ENCODE results near the gene SCUBE2.

SCUBE2 gene

DNA sequence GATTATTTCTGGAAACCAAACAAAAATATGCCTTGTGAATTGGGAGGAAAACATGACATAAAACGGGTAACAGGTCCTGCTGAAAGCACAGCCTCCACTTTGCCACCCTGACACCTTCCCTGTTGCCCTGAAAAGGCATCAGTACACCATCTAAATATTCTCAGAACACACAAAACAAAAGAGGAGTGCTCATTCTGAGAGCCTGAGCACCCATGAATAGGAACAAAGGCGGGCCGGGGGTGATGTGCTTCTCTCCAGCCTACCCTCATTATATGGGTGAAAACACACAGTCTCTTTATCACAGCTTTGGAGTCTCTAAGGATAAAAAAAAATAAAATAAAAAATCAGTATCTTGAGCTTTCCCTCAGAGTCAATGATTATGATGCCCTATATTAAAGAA, 19.7 kb downstream of the SCUBE2 start:
- Histone ChIP-seq H3K79me2 (ENCODE audit: insufficient read depth, low read depth) (no peaks in the 10 kb centered on the region), H2AFZ (ENCODE audit: low read depth) (no peak overlapping the region), H3K27ac (no peak overlapping the region), H3K27me3 (ENCODE audit: insufficient read depth, low read depth) (no peaks in the 10 kb centered on the region), H3K4me3 (IDR thresholded peaks at IDR 0.05; ENCODE audit: insufficient read depth, low read depth, low read length) (no peak overlapping the region), H3K4me2 (no peak overlapping the region), H4K20me1 (ENCODE audit: insufficient read depth) (no peaks in the 10 kb centered on the region), H3K9ac (no peak overlapping the region), H3K36me3 (ENCODE audit: insufficient read depth) (no peaks in the 10 kb centered on the region), H3K4me1 (ENCODE audit: low read depth, poor library complexity, severe bottlenecking) (no peaks in the 10 kb centered on the region)
- TF ChIP-seq, protein P1, sequence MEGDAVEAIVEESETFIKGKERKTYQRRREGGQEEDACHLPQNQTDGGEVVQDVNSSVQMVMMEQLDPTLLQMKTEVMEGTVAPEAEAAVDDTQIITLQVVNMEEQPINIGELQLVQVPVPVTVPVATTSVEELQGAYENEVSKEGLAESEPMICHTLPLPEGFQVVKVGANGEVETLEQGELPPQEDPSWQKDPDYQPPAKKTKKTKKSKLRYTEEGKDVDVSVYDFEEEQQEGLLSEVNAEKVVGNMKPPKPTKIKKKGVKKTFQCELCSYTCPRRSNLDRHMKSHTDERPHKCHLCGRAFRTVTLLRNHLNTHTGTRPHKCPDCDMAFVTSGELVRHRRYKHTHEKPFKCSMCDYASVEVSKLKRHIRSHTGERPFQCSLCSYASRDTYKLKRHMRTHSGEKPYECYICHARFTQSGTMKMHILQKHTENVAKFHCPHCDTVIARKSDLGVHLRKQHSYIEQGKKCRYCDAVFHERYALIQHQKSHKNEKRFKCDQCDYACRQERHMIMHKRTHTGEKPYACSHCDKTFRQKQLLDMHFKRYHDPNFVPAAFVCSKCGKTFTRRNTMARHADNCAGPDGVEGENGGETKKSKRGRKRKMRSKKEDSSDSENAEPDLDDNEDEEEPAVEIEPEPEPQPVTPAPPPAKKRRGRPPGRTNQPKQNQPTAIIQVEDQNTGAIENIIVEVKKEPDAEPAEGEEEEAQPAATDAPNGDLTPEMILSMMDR (conservative IDR thresholded peaks at IDR 0.05; ENCODE audit: low read depth, low read length), result no peak

DNA sequence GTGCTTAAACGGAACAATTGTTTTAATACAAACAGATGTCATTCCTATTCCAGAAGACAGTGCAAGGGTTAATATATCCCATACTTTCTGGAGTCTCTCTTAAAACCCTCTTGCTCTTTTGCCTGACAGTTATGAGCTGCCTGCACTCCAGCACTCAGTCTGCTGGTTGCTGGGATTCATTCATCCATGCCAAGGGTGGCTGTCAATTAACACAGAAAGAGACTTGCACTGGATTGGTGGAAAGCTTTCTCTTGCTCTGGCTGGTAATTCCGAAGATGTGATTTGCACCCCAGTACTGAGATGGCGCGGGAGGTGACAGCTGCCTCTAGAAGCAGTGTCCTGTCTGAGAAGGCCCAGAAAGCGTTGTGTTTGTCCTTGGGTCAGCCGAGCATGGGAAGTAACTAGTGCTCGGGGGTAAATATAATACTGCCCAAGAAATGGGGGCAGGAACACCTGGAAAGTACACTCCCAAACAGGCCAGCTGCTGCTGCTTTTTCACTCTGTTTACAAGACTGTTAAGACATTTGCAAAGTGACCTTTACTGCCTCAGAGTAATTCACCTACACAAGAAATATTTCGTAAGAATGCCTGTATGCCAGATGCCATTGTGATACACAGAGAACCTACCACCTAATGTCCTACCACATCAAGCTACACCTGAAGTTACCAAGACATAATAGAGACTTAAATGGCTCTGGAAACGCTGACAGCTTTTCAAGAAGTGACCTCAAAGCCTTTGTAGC, 20.5 kb downstream of the SCUBE2 start:
- Histone ChIP-seq H2AFZ (ENCODE audit: low read depth) (no peak overlapping the region), H3K4me2 (no peak overlapping the region), H3K27me3 (ENCODE audit: insufficient read depth, low read depth) (no peaks in the 10 kb centered on the region), H3K9ac (no peak overlapping the region), H3K36me3 (ENCODE audit: insufficient read depth) (no peaks in the 10 kb centered on the region), H3K79me2 (ENCODE audit: insufficient read depth, low read depth) (no peaks in the 10 kb centered on the region), H3K4me1 (ENCODE audit: low read depth, poor library complexity, severe bottlenecking) (no peaks in the 10 kb centered on the region), H3K4me3 (IDR thresholded peaks at IDR 0.05; ENCODE audit: insufficient read depth, low read depth, low read length) (no peak overlapping the region), H3K27ac (no peak overlapping the region), H4K20me1 (ENCODE audit: insufficient read depth) (no peaks in the 10 kb centered on the region)
- TF ChIP-seq, protein P1 (conservative IDR thresholded peaks at IDR 0.05; ENCODE audit: low read depth, low read length), result no peak

DNA sequence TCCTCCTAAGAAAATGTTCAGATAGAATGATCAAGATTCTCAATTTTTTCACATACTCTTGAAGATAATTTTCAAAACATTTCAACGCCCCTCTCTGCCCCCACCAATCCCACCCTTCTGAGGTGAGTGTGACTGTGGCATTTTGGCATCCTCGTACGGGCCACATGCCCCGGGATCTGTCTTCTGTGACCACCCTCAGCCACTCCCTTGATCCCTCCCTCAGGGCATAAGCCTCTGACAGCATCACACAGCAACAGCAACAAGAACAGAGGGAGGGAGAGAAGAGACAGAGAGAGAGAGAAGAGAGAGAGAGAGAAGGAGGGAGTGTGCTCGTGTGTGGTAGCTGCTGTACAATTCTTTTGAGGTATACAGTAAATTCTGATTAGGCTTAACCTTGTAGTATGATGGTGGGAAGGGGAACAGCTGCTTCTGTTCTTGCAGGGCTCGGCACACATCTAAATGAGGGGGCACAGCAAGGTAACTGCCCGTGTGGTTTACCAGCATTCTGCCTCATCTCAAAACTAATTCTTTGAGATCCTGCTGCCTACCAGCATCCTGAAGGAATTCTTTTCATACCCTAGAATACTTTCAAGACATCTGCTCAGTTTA, 21.4 kb downstream of the SCUBE2 start:
- no peak overlapping the region for H3K4me3 ChIP-seq (IDR thresholded peaks at IDR 0.05; ENCODE audit: insufficient read depth, low read depth, low read length)
- no peak overlapping the region for H2AFZ ChIP-seq (ENCODE audit: low read depth)
- H3K27ac ChIP-seq, result no peak overlapping the region
- TF ChIP-seq, protein P1 (conservative IDR thresholded peaks at IDR 0.05; ENCODE audit: low read depth, low read length), result no peak
- H3K4me1 ChIP-seq (ENCODE audit: low read depth, poor library complexity, severe bottlenecking), result no peaks in the 10 kb centered on the region
- no peaks in the 10 kb centered on the region; the same call in 1 of the 2 replicates for H3K27me3 ChIP-seq (ENCODE audit: insufficient read depth, low read depth)
- no peak overlapping the region for H3K9ac ChIP-seq
- H3K4me2 ChIP-seq, result no peak overlapping the region
- H3K79me2 ChIP-seq (ENCODE audit: insufficient read depth, low read depth), result no peaks in the 10 kb centered on the region
- H4K20me1 ChIP-seq (ENCODE audit: insufficient read depth), result no peaks in the 10 kb centered on the region
- H3K36me3 ChIP-seq (ENCODE audit: insufficient read depth), result no peaks in the 10 kb centered on the region

DNA sequence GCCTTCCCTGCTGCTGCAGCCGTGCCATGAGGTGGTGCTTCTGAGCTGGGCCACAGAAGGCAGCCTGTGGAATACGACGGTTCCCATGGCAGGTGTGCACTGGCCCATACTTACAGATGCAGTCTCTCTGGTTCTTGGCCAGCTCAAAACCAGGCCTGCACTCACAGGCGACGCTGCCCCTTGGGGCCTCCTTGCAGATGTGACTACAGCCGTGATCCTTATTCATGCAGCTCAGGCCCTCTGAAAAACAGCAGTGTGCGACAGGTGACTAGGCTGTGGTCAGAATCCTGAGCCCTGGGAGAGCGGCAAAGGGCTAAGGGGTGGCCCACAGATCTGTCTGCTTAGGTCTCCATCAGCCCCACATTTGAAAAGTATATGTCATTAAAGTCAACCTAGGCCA, 22.1 kb downstream of the SCUBE2 start:
- Histone ChIP-seq H3K4me1 (ENCODE audit: low read depth, poor library complexity, severe bottlenecking) (no peaks in the 10 kb centered on the region), H3K27ac (no peak overlapping the region), H3K36me3 (ENCODE audit: insufficient read depth) (no peaks in the 10 kb centered on the region), H3K27me3 (ENCODE audit: insufficient read depth, low read depth) (peaks cover 3% of the 10 kb centered on the region; the same call in 1 of the 2 replicates), H3K4me3 (IDR thresholded peaks at IDR 0.05; ENCODE audit: insufficient read depth, low read depth, low read length) (no peak overlapping the region), H3K9ac (no peak overlapping the region), H3K79me2 (ENCODE audit: insufficient read depth, low read depth) (no peaks in the 10 kb centered on the region), H2AFZ (ENCODE audit: low read depth) (no peak overlapping the region), H4K20me1 (ENCODE audit: insufficient read depth) (no peaks in the 10 kb centered on the region), H3K4me2 (no peak overlapping the region)
- TF ChIP-seq, protein P1 (conservative IDR thresholded peaks at IDR 0.05; ENCODE audit: low read depth, low read length), result no peak

Measured in KMS-11 (cell line).